Effector CD8-positive, alpha-beta T cell (primary cell): Measurements from ENCODE around the gene RPS16.
A peak's percentile ranks its signal among the peaks of the same experiment; 100 is the strongest.

Experiments used
- DNase-seq: peaks from one replicate; lab custom pipeline; 2025; lab: John Stamatoyannopoulos, UW

RPS16 gene

DNA sequence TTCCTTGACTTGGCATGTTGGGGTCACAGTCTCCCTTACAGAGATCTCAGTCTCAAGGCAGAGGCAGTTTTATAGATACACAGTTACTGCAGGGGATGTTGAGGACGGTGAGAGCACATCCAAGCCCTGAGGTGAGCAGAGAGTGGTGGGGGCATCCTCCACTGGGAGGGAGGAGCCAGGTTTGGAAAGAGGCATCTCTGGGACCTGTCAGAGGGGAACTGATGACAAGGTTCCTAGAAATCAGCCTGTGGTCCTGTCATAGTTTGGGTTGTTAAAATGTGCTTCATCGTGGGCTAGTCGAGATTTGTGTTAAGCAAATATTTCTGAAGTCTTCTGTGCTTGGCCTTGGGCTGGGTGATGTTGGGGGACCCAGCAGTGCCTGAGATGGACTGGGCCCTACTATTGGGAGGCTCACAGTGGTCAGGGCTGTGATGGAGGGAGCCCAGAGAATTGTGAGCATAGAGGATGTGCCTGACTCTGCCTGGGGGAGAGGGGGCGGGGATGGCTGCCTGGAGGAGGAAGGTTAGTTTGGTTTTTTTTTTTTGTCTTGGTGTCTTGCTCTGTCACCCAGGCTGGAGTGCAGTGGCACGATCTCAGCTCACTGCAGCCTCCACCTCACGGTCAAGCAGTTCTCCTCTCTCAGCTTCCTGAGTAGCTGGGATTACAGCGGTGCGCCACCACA is 13.5 kb upstream of the RPS16 start:
- no peak for DNase-seq

DNA sequence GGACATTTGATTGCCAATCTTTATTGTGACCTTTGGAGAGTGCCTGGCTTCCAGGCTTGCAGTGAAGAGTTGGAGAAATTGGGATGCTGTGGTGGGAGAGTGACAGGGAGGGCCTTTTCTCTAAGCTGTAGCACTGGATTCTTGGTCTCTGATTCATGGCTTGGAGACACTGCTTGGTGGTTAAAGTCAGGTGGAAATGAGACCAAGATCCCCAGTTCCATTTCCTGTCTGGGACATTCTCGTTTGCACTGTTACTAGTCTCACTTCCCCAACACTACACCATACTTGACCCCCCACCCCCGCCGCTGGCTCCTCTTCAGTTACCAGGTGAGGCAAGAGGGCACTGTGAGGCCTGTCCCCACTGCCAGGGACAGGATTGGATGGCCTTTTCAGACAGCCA is 12.5 kb upstream of the RPS16 start:
- DNase-seq, result no peak

DNA sequence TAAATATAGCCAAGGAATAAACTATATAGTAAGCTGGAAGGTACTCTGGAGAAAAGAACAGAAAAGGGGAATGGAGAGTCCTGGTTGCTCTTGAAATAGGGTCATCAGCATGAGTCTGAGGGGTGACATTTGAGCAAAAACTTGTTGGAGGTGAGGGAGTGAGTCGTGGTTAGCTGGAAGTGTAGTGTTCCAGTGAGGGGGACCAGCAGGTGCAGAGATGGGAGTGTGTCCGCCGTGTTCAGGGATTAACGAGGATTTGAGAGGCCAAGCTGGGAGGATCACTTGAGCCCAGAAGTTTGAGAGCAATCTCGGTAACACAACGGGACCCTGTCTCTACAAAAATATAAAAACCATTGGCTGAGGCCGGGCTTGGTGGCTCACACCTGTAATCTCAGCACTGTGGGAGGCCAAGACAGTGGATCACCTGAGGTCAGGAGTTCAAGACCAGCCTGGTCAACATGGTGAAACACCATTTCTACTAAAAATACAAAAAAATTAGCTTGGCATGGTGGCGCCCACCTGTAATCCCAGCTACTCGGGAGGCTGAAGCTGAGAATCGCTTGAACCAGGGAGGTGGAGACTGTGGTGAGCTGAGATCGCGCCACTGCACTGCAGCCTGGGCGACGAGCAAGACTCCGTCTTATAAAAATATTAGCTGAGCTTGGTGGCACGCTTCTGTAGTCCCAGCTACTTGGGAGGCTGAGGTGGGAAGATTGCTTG is 10.8 kb upstream of the RPS16 start:
- DNase-seq, result no peak

DNA sequence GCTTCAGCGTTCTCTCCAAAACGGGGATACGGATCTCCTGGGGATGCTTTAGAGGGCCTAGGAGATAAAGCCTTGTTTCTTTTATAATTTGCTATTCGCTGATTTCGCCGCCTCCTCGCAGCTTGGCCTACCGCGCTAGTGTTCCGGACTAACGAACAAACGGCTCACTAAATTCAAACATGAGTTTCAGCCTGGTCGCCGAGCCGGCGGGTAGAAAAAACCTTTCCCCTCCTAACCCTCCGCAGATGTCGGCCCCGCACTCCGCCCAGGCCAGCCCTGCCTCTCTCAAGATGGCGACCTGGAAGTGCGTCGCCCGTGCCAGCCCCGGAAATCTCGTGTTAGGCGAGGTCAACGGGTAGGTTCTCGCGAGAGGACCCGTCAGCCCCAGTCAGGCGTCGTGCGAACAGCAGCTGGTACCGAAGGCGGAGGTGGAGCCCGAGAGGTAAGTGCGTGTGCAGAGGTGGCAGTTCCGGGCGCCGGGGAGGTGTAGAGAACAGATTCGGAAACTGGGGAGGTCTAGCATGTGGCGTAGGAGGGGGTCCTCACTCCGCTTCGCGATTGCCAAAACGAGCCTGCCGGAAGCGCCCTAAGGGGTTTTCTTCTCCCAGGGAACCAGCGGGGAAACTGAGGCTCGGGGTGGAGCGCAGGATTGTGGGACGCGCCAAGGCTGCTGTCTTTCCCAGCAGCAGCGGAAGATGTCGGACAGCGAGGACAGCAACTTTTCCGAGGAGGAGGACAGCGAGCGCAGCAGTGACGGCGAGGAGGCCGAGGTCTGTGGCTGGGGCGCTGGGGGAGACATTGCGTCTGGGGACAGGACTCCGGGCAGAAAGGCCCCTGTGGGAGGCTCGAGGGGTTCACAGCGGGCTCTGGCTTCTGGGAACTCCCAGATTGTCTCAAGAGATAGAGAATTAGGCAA is 9.7 kb upstream of the RPS16 start, which contains the start of gene SUPT5H:
Gene SUPT5H (plus strand): TSS at position 387 of the 916 bp plus-strand sequence. CDS start 309 bp downstream, at position 696.
- DNase-seq, result peak; percentile 97

- DNase-seq, result no peak
These were observed 8.9 kb upstream of the RPS16 start for GRCh38 chr19:39444598-39445195.

GRCh38 chr19:39438270-39438934 is 2.7 kb upstream of the RPS16 start:
- no peak for DNase-seq

GRCh38 chr19:39436350-39436716 is 584 bp upstream of the RPS16 start:
- DNase-seq, result no peak

GRCh38 chr19:39434123-39435076 is 1.3 kb downstream of the RPS16 start:
- no peak for DNase-seq

DNA sequence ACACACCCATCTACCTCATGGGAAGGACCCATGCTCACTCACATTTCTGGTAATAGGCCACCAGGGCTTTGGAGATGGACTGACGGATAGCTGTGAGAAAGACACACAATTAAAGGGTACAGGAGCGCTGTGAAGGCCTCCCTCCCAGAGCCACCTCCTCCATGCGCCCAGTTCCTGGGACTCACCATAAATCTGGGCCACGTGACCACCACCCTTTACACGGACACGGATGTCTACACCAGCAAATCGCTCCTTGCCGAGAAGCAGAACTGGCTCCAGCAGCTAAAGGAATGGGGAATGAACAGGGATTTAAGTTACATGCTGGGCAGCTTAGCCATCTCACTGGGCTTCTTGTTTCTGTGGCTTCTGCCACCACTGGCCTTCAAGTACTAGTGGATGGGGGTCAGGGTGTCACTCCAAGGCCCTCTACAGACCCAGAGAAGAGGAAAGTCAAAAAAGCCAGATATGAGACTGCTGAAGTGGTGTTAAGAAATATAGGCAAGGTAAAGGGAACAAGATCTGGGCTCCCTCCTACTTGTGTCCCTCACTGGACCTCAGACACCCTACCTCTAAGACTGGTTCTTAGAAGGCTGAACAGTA is 2.2 kb downstream of the RPS16 start:
- DNase-seq, result no peak

DNA sequence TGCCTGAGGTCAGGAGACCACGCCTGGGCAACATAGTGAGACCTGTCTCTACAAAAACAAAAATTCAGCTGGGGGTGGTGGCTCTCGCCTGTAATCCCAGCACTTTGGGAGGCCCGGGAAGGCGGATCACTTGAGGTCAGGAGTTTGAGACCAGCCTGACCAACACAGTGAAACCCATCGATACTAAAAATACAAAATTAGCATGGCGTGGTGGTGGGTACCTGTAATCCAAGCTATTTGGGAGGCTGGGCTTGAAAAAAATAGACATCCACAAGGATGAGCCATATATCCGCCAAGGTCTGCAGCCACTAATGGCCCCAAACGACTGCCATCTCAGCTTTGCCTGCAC is 3.1 kb downstream of the RPS16 start:
- DNase-seq, result no peak

DNA sequence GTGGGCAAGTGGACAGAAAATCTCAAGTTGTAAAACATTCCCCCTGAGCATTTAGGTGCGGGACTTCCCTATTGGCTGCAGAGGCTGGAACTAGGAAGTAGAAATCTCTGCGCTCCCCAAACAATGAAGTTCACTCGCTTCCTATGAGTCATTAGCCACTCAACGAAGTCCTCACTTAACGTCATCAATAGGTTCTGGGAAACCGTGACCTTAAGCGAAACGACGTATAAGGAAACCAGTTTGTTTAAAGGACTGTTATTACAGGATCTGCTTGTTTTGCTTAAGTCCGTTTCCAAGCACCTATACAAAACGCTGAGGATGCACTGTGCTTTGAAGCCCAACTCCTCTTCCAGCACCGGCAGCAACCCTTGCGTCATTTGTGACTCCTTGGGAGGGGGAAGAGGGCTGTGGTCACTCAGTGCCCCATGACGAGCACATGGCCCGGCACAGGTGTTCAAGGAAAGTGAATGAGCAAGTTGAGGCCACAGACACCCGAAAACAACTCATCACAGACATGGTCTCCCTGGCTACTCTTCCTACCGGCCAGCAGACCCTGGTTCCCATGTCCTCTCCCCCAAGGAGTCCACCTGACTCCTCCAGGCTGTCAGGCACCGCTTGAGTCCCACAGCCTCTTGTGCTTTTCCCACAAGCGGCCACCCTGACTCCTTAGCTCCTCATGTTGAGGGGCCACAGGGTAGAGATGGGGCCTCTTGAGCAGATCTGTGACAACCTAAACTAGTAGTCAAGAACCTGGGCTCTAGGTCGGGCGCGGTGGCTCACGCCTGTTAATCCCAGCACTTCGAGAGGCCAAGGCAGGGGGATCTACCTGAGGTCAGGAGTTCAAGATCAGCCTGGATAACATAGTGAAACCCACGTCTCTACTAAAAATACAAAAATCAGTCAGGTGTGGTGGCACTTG is 4.8 kb downstream of the RPS16 start:
- DNase-seq, result no peak

GRCh38 chr19:39428283-39429112 is 7.3 kb downstream of the RPS16 start:
- DNase-seq, result no peak

DNA sequence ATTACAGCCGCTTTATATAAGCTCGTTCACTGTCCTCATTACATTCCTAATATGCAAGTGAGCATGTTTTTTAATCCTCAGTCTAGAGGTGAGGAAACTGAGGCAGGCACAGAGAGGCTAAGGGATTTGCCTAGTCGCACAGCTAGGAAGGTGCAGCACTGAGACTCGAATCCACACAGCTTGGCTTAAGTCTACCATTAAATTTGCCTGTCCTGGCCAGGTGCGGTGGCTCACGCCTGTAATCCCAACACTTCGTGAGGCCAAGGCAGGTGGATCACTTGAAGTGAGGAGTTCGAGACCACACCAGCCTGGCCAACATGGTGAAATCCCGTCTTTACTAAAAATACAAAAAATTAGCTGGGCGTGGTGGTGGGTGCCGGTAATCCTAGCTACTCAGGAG is 8.0 kb downstream of the RPS16 start:
- DNase-seq, result no peak

- no peak for DNase-seq
These were observed 9.6 kb downstream of the RPS16 start for GRCh38 chr19:39426170-39426569.

- DNase-seq, result no peak
These were observed 10.0 kb downstream of the RPS16 start for GRCh38 chr19:39425744-39426143.

- no peak for DNase-seq
These were observed 10.8 kb downstream of the RPS16 start for GRCh38 chr19:39424934-39425333.

- DNase-seq, result no peak
These were observed 12.3 kb downstream of the RPS16 start for GRCh38 chr19:39423258-39424086.
